GM23338 (cell line): Measurements from ENCODE around the gene THBS2. TPM values are rescaled to one million over a fixed set of nuclear protein-coding genes. Genes with fewer than 3 reads are reported as not detected.
"Not testable (repeated sequence)": the region's sequence is repeated elsewhere in the genome, so short reads cannot be mapped to it uniquely, and the experiment has no call there.

Experiments
- ATAC-seq: fragments of 200-7000 bp; cut with Tn5 transposase; 3 replicates; pipeline ENCODE4 v1.9.1; 2020
- DNase-seq: peaks from one replicate; pipeline ENCODE4 v3.0.0-alpha.2; 2015; ENCODE audit warnings: low spot score
- H2AFZ ChIP-seq: fragments of 200-600 bp; sonication (generic); 2 replicates; pipeline ENCODE4 v1.8.0; 2016; ENCODE audit warnings: antibody characterized with exemption, mild to moderate bottlenecking, moderate library complexity
- H3F3A ChIP-seq: fragments of 200-600 bp; sonication (generic); replicated peaks from 2 replicates; pipeline ENCODE4 v1.8.0; 2017; ENCODE audit warnings: antibody characterized with exemption, mixed run types, low read depth
- H3K27ac ChIP-seq: fragments of 200-600 bp; sonication (generic); 2 replicates; pipeline ENCODE4 v1.6.1; 2016; ENCODE audit warnings: low read depth
- H3K27me3 ChIP-seq: fragments of 200-600 bp; sonication (generic); 2 replicates; pipeline ENCODE4 v1.8.0; 2016; ENCODE audit warnings: mild to moderate bottlenecking, mixed run types, moderate library complexity; ENCODE audit not compliant: insufficient read depth
- H3K36me3 ChIP-seq: fragments of 200-600 bp; sonication (generic); 2 replicates; pipeline ENCODE4 v1.8.0; 2016; ENCODE audit warnings: mild to moderate bottlenecking; ENCODE audit not compliant: insufficient read depth
- H3K4me1 ChIP-seq: fragments of 200-600 bp; sonication (generic); 2 replicates; pipeline ENCODE4 v1.8.0; 2016; ENCODE audit warnings: mild to moderate bottlenecking, moderate library complexity; ENCODE audit not compliant: insufficient read depth
- H3K4me2 ChIP-seq: fragments of 200-600 bp; sonication (generic); 2 replicates; pipeline ENCODE4 v1.7.1; 2017; ENCODE audit warnings: mixed run types
- H3K4me3 ChIP-seq: fragments of 200-600 bp; sonication (generic); 2 replicates; pipeline ENCODE4 v1.6.1; 2016; ENCODE audit warnings: mixed run types
- H3K79me2 ChIP-seq: fragments of 200-600 bp; sonication (generic); replicated peaks from 2 replicates; pipeline ENCODE4 v1.8.0; 2017; ENCODE audit warnings: mild to moderate bottlenecking; ENCODE audit not compliant: insufficient read depth
- H3K9me2 ChIP-seq: fragments of 200-600 bp; sonication (generic); 2 replicates; pipeline ENCODE4 v1.8.0; 2017; ENCODE audit not compliant: insufficient read depth
- H4K20me1 ChIP-seq: fragments of 200-600 bp; sonication (generic); replicated peaks from 2 replicates; pipeline ENCODE4 v1.8.0; 2017; ENCODE audit warnings: mild to moderate bottlenecking; ENCODE audit not compliant: insufficient read depth
- H3K27ac Mint-ChIP-seq: 2 replicates; pipeline ENCODE4 v1.8.0; 2020; ENCODE audit warnings: inconsistent platforms, mild to moderate bottlenecking, moderate library complexity, mixed read lengths
- H3K27me3 Mint-ChIP-seq: 3 replicates; pipeline ENCODE4 v1.8.0; 2022; ENCODE audit warnings: low read depth, mild to moderate bottlenecking, moderate library complexity, mixed read lengths, inconsistent platforms; ENCODE audit not compliant: insufficient read depth, poor library complexity
- H3K36me3 Mint-ChIP-seq: 3 replicates; pipeline ENCODE4 v1.8.0; 2021; ENCODE audit warnings: low read depth, mild to moderate bottlenecking, inconsistent platforms, moderate library complexity, mixed read lengths
- H3K4me1 Mint-ChIP-seq: 3 replicates; pipeline ENCODE4 v1.8.0; 2020; ENCODE audit warnings: mild to moderate bottlenecking, inconsistent platforms, mixed read lengths
- H3K4me3 Mint-ChIP-seq: 3 replicates; pipeline ENCODE4 v1.8.0; 2021; ENCODE audit warnings: moderate library complexity, mild to moderate bottlenecking, inconsistent platforms, mixed read lengths
- H3K9me3 Mint-ChIP-seq: 3 replicates; pipeline ENCODE4 v1.8.0; 2020; ENCODE audit warnings: moderate library complexity, mild to moderate bottlenecking, inconsistent platforms, mixed read lengths
- CREB1 ChIP-seq: fragments of 250-450 bp; sonication (Bioruptor Pico); IDR thresholded peaks from 2 replicates; pipeline ENCODE4 v1.5.0; 2020; ENCODE audit warnings: low read depth, mild to moderate bottlenecking, moderate library complexity
- EZH2 ChIP-seq: fragments of 200-600 bp; sonication (generic); IDR thresholded peaks from one replicate; pipeline ENCODE4 v1.8.0; 2017; ENCODE audit warnings: antibody characterized with exemption, mild to moderate bottlenecking, low read depth; ENCODE audit not compliant: unreplicated experiment
- EZH2phosphoT487 ChIP-seq: fragments of 200-600 bp; sonication (generic); IDR thresholded peaks from one replicate; pipeline ENCODE4 v1.8.1; 2018; ENCODE audit warnings: antibody characterized with exemption; ENCODE audit not compliant: unreplicated experiment
- NANOG ChIP-seq: IDR thresholded peaks from 2 replicates; pipeline ENCODE4 v1.6.1; 2016; ENCODE audit warnings: antibody characterized with exemption, borderline replicate concordance
- POLR2AphosphoS5 ChIP-seq: IDR thresholded peaks from 2 replicates; pipeline ENCODE4 v1.6.1; 2016; ENCODE audit warnings: antibody characterized with exemption, low read depth
- STAT1 ChIP-seq: IDR thresholded peaks from one replicate; pipeline ENCODE4 v1.6.1; 2016; ENCODE audit warnings: antibody characterized with exemption; ENCODE audit not compliant: unreplicated experiment
- ZNF114 ChIP-seq: fragments of 250-450 bp; sonication (Bioruptor Pico); IDR thresholded peaks from 2 replicates; pipeline ENCODE4 v1.5.0; 2020; ENCODE audit warnings: mild to moderate bottlenecking, moderate library complexity
- ZNF331 ChIP-seq: fragments of 250-450 bp; sonication (Bioruptor Pico); IDR thresholded peaks from 2 replicates; pipeline ENCODE4 v1.5.0; 2020; ENCODE audit warnings: low read depth, mild to moderate bottlenecking, moderate library complexity
- polyA plus RNA-seq: library from polyadenylated mRNA; unstranded; fragments of >200 nt; fragmentation: Nextera tagmentation; extraction: Ambion mirVana; gene quantifications from 2 replicates; pipeline ENCODE4 v1.2.1, GENCODE V29; 2016
- total RNA-seq: library from RNA; depleted of rRNA; stranded (reverse); fragments of >200 nt; shearing (Covaris generic); gene quantifications from 2 replicates; pipeline ENCODE4 v1.2.3, GENCODE V29; 2014
- TF ChIP-seq, protein P1 (sequence below), 2 experiments: fragments of 200-600 bp in 1 of 2; sonication (generic) in 1 of 2; conservative IDR thresholded peaks; 2 replicates each; pipeline versions ENCODE4 v1.5.1 to v1.6.1; 2016 to 2017; ENCODE audit warnings: antibody characterized with exemption in 2 of 2, low read depth in 2 of 2, mild to moderate bottlenecking in 2 of 2, moderate library complexity in 1 of 2
- TF ChIP-seq, protein P2 (sequence below): IDR thresholded peaks from one replicate; pipeline ENCODE4 v1.6.1; 2018; ENCODE audit warnings: antibody characterized with exemption; ENCODE audit not compliant: unreplicated experiment
- TF ChIP-seq, protein P3 (sequence below): IDR thresholded peaks from 2 replicates; pipeline ENCODE4 v1.6.1; 2016; ENCODE audit warnings: antibody characterized with exemption

THBS2 gene
- total and polyA plus RNA-seq, 2 experiments from 2014 or later: 7.9 to 44.7 TPM

DNA sequence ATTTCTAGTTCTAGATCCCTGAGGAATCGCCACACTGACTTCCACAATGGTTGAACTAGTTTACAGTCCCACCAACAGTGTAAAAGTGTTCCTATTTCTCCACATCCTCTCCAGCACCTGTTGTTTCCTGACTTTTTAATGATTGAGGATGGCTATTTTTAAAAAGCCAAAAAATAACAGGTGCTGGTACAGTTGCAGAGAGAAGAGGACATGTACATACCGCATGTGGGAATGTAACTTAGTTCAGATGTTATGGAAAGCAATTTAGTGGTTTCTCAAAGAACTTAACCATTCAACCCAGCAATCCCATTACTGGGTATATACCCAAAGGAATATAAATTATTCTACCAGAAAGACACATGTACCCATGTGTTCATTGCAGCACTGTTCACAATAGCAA lies 57.4 kb downstream of the THBS2 start:
- H3K9me2 ChIP-seq, H2AFZ ChIP-seq, ATAC-seq, H3K4me2 ChIP-seq, H3K36me3 Mint-ChIP-seq, H4K20me1 ChIP-seq, H3K4me1 ChIP-seq, H3K27ac ChIP-seq, H3K79me2 ChIP-seq, DNase-seq, H3K4me3 Mint-ChIP-seq, H3K36me3 ChIP-seq, H3F3A ChIP-seq, H3K4me3 ChIP-seq, H3K27me3 Mint-ChIP-seq, H3K27ac Mint-ChIP-seq, H3K27me3 ChIP-seq, H3K4me1 Mint-ChIP-seq: not testable (repeated sequence)
- H3K9me3 Mint-ChIP-seq: peaks cover 25% of the 10 kb centered on the region

DNA sequence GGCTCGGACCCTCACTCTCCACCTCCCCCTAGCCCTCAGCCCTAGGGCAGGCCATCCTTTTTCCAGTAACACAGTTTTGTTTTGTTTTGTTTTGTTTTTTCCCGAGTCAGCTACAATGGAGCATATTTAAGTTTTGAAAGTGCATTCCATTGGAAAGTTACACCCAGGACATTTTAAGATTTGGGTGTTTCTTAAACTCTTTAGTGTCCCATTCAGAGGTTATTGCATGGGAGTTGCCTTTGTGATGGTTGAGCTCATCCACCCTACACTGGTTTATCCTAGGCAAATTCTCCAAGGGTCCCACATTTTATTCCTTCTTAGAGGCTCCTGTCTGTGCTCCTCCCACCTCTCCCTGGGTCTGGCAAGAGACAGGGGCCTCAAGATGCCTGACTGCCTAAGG lies 58.9 kb downstream of the THBS2 start:
- H3K36me3 Mint-ChIP-seq: peaks cover 6% of the 10 kb centered on the region; the same call in 1 of the 3 replicates
- TF ChIP-seq NANOG (no peak), CREB1 (CRISPR knock-in tag) (no peak), ZNF331 (CRISPR knock-in tag) (no peak), ZNF114 (CRISPR knock-in tag) (no peak), EZH2 (no peak), EZH2phosphoT487 (no peak), POLR2AphosphoS5 (no peak), STAT1 (no peak)
- TF ChIP-seq, protein P1, sequence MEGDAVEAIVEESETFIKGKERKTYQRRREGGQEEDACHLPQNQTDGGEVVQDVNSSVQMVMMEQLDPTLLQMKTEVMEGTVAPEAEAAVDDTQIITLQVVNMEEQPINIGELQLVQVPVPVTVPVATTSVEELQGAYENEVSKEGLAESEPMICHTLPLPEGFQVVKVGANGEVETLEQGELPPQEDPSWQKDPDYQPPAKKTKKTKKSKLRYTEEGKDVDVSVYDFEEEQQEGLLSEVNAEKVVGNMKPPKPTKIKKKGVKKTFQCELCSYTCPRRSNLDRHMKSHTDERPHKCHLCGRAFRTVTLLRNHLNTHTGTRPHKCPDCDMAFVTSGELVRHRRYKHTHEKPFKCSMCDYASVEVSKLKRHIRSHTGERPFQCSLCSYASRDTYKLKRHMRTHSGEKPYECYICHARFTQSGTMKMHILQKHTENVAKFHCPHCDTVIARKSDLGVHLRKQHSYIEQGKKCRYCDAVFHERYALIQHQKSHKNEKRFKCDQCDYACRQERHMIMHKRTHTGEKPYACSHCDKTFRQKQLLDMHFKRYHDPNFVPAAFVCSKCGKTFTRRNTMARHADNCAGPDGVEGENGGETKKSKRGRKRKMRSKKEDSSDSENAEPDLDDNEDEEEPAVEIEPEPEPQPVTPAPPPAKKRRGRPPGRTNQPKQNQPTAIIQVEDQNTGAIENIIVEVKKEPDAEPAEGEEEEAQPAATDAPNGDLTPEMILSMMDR (conservative IDR thresholded peaks at IDR 0.05; ENCODE audit: low read depth in 2 of 2): no peak
- TF ChIP-seq, protein P2, sequence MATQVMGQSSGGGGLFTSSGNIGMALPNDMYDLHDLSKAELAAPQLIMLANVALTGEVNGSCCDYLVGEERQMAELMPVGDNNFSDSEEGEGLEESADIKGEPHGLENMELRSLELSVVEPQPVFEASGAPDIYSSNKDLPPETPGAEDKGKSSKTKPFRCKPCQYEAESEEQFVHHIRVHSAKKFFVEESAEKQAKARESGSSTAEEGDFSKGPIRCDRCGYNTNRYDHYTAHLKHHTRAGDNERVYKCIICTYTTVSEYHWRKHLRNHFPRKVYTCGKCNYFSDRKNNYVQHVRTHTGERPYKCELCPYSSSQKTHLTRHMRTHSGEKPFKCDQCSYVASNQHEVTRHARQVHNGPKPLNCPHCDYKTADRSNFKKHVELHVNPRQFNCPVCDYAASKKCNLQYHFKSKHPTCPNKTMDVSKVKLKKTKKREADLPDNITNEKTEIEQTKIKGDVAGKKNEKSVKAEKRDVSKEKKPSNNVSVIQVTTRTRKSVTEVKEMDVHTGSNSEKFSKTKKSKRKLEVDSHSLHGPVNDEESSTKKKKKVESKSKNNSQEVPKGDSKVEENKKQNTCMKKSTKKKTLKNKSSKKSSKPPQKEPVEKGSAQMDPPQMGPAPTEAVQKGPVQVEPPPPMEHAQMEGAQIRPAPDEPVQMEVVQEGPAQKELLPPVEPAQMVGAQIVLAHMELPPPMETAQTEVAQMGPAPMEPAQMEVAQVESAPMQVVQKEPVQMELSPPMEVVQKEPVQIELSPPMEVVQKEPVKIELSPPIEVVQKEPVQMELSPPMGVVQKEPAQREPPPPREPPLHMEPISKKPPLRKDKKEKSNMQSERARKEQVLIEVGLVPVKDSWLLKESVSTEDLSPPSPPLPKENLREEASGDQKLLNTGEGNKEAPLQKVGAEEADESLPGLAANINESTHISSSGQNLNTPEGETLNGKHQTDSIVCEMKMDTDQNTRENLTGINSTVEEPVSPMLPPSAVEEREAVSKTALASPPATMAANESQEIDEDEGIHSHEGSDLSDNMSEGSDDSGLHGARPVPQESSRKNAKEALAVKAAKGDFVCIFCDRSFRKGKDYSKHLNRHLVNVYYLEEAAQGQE: no peak
- TF ChIP-seq, protein P3, sequence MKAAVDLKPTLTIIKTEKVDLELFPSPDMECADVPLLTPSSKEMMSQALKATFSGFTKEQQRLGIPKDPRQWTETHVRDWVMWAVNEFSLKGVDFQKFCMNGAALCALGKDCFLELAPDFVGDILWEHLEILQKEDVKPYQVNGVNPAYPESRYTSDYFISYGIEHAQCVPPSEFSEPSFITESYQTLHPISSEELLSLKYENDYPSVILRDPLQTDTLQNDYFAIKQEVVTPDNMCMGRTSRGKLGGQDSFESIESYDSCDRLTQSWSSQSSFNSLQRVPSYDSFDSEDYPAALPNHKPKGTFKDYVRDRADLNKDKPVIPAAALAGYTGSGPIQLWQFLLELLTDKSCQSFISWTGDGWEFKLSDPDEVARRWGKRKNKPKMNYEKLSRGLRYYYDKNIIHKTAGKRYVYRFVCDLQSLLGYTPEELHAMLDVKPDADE: no peak

More for the DNA sequence above, 58.9 kb downstream of the THBS2 start:
- peaks cover 2% of the 10 kb centered on the region for H3K27me3 Mint-ChIP-seq
- H3K4me1 Mint-ChIP-seq: no peaks in the 10 kb centered on the region
- Histone ChIP-seq H3K4me3 (no peak overlapping the region), H3K4me2 (no peak overlapping the region), H3K9me2 (no peaks in the 10 kb centered on the region), H3K27ac (no peak overlapping the region), H3K36me3 (no peaks in the 10 kb centered on the region), H3K4me1 (no peaks in the 10 kb centered on the region), H3K27me3 (no peaks in the 10 kb centered on the region), H3K79me2 (no peaks in the 10 kb centered on the region), H4K20me1 (no peaks in the 10 kb centered on the region), H2AFZ (no peak overlapping the region), H3F3A (no peaks in the 10 kb centered on the region)
- H3K27ac Mint-ChIP-seq: no peak overlapping the region
- peaks cover 25% of the 10 kb centered on the region for H3K9me3 Mint-ChIP-seq
- H3K4me3 Mint-ChIP-seq: no peak overlapping the region
- DNase-seq: no peak
- no peak for ATAC-seq
